Vagina (tissue), 2 donors: ENCODE results near the gene PAX1.

ENCODE experiments used
- POLR2AphosphoS5 ChIP-seq, 2 donors: sonication (generic); formaldehyde crosslinking; IDR thresholded peaks; one replicate each; pipeline ENCODE4 v1.9.0; 2017; ENCODE audit warnings: antibody characterized with exemption in 2 of 2, mild to moderate bottlenecking in 2 of 2, low read depth in 1 of 2; ENCODE audit not compliant: insufficient read depth in 1 of 2
- TF ChIP-seq, protein P1 (sequence below), 3 experiments: fragments of 450-650 bp in 2 of 3; fragments of 200-600 bp in 1 of 3; sonication (generic) in 1 of 3; IDR thresholded peaks; one replicate each; pipeline ENCODE4 v1.5.1; 2017 to 2019; ENCODE audit warnings: antibody characterized with exemption in 3 of 3, mild to moderate bottlenecking in 2 of 3, moderate library complexity in 2 of 3

- TF ChIP-seq, protein P1, sequence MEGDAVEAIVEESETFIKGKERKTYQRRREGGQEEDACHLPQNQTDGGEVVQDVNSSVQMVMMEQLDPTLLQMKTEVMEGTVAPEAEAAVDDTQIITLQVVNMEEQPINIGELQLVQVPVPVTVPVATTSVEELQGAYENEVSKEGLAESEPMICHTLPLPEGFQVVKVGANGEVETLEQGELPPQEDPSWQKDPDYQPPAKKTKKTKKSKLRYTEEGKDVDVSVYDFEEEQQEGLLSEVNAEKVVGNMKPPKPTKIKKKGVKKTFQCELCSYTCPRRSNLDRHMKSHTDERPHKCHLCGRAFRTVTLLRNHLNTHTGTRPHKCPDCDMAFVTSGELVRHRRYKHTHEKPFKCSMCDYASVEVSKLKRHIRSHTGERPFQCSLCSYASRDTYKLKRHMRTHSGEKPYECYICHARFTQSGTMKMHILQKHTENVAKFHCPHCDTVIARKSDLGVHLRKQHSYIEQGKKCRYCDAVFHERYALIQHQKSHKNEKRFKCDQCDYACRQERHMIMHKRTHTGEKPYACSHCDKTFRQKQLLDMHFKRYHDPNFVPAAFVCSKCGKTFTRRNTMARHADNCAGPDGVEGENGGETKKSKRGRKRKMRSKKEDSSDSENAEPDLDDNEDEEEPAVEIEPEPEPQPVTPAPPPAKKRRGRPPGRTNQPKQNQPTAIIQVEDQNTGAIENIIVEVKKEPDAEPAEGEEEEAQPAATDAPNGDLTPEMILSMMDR (IDR thresholded peaks at IDR 0.05): no peak
- TF ChIP-seq POLR2AphosphoS5 (IDR thresholded peaks at IDR 0.05; ENCODE audit: insufficient read depth in 1 of 2, low read depth in 1 of 2): no peak
These were observed at the start of gene PAX1 for GRCh38 chr20:21705575-21706260.
